ENCODE measurements around the gene MOBP.

DNA sequence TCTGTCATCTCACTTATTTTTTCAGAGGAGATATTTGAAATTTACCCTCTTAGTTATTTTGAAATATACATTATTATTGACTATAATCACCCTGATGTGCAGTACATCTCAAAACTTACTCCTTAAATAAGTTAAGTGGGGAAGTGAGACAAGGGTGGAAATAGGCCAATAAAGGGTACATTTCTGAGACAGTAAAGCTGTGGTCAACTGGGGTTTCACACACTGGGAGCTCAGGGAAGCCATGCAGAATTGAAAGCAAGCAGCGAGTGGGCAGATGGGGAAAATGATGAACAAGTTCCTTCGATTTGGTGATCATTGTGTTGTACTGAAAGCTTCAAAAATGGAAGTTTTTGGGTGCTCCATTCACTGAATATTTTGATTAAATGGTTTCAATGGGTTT lies 21.6 kb upstream of the MOBP start:
- TF ChIP-seq, protein P1, sequence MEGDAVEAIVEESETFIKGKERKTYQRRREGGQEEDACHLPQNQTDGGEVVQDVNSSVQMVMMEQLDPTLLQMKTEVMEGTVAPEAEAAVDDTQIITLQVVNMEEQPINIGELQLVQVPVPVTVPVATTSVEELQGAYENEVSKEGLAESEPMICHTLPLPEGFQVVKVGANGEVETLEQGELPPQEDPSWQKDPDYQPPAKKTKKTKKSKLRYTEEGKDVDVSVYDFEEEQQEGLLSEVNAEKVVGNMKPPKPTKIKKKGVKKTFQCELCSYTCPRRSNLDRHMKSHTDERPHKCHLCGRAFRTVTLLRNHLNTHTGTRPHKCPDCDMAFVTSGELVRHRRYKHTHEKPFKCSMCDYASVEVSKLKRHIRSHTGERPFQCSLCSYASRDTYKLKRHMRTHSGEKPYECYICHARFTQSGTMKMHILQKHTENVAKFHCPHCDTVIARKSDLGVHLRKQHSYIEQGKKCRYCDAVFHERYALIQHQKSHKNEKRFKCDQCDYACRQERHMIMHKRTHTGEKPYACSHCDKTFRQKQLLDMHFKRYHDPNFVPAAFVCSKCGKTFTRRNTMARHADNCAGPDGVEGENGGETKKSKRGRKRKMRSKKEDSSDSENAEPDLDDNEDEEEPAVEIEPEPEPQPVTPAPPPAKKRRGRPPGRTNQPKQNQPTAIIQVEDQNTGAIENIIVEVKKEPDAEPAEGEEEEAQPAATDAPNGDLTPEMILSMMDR (IDR thresholded peaks at IDR 0.05) = no peak
- TF ChIP-seq POLR2A (IDR thresholded peaks at IDR 0.05) = no peak
